ENCODE results near the gene FBXL4. TPM values are rescaled to one million over a fixed set of nuclear protein-coding genes. Genes with fewer than 3 reads are reported as not detected.

The FBXL4 gene
- polyA plus RNA-seq, 1 of the 3 experiments (the other 2 are of a cell fraction) = 8.1 TPM

GRCh38 chr6:98928688-98929087 lies 19.1 kb downstream of the FBXL4 start (continued):
- TF ChIP-seq RXRA (IDR thresholded peaks at IDR 0.05; ENCODE audit: borderline replicate concordance, low read depth) (no peak), MXI1 (IDR thresholded peaks at IDR 0.05; ENCODE audit: low read depth, low read length) (no peak), TCF12 (IDR thresholded peaks at IDR 0.05) (no peak), GABPA (IDR thresholded peaks at IDR 0.05; ENCODE audit: low read depth) (no peak)
- TF ChIP-seq, protein P1, sequence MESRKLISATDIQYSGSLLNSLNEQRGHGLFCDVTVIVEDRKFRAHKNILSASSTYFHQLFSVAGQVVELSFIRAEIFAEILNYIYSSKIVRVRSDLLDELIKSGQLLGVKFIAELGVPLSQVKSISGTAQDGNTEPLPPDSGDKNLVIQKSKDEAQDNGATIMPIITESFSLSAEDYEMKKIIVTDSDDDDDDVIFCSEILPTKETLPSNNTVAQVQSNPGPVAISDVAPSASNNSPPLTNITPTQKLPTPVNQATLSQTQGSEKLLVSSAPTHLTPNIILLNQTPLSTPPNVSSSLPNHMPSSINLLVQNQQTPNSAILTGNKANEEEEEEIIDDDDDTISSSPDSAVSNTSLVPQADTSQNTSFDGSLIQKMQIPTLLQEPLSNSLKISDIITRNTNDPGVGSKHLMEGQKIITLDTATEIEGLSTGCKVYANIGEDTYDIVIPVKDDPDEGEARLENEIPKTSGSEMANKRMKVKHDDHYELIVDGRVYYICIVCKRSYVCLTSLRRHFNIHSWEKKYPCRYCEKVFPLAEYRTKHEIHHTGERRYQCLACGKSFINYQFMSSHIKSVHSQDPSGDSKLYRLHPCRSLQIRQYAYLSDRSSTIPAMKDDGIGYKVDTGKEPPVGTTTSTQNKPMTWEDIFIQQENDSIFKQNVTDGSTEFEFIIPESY (IDR thresholded peaks at IDR 0.05; ENCODE audit: borderline replicate concordance, low read depth) = no peak
- TF ChIP-seq, protein P2, sequence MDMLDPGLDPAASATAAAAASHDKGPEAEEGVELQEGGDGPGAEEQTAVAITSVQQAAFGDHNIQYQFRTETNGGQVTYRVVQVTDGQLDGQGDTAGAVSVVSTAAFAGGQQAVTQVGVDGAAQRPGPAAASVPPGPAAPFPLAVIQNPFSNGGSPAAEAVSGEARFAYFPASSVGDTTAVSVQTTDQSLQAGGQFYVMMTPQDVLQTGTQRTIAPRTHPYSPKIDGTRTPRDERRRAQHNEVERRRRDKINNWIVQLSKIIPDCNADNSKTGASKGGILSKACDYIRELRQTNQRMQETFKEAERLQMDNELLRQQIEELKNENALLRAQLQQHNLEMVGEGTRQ (IDR thresholded peaks at IDR 0.05; ENCODE audit: borderline replicate concordance, low read depth, low read length) = no peak

DNA sequence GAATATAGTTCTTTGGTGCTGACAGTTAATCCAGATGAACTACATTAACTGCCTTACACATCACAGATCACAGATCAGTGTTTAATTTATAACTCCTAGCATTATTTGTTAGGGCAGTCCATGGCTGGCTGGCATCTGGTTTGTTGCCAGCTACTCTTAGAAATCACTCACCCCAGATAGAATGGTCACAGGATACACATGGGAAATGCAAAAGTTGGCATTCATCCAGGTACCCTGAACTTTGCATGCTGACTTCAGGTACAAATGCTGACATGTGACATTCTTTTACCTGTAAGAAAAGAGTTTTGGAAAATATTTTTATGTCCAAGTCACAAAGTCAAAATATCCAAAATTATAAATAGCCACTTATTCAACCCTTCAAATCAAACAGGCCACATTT lies 20.2 kb downstream of the FBXL4 start:
- Histone ChIP-seq H3K9me2 (no peaks in the 10 kb centered on the region), H3F3A (replicated peaks; ENCODE audit: insufficient read depth) (peaks cover 10% of the 10 kb centered on the region), H3K27me3 (ENCODE audit: insufficient read depth) (no peaks in the 10 kb centered on the region), H3K4me1 (ENCODE audit: control insufficient read depth in 1 of 2, insufficient read depth in 2 of 2, low read depth in 1 of 2, low read length in 1 of 2) (peaks cover 7 to 12% of the 10 kb centered on the region in 2 experiments; a peak in 3 of 4 replicates), H3K4me3 (ENCODE audit: low read depth in 2 of 2, low read length in 1 of 2) (no peak overlapping the region), H4K20me1 (ENCODE audit: insufficient read depth) (peaks cover 13% of the 10 kb centered on the region; the same call in 1 of the 2 replicates), H3K9me3 (no peaks in the 10 kb centered on the region), H2AFZ (ENCODE audit: low read depth) (no peak overlapping the region), H3K27ac (ENCODE audit: low read depth in 2 of 2, low read length in 1 of 2) (no peak overlapping the region), H3K4me2 (no peak overlapping the region), H3K9ac (no peak overlapping the region), H3K79me2 (ENCODE audit: insufficient read depth) (peaks cover 55% of the 10 kb centered on the region), H3K36me3 (replicated peaks in 1 of 2; ENCODE audit: control insufficient read depth in 1 of 2, insufficient read depth in 2 of 2, low read length in 1 of 2) (peaks cover 23 to 34% of the 10 kb centered on the region in 2 experiments)
- DNase-seq = peak; percentile 67
- TF ChIP-seq GATA2 (CRISPR knock-in tag; IDR thresholded peaks at IDR 0.05) = peak; percentile 45; the same call in 1 of the 2 replicates
- TF ChIP-seq SMC3 (IDR thresholded peaks at IDR 0.05; ENCODE audit: low read depth, low read length) = no peak
- peak in 1 of 2 experiments; percentile 67; a peak in 2 of 4 replicates for TF ChIP-seq EP300 (IDR thresholded peaks at IDR 0.05; ENCODE audit: borderline replicate concordance in 1 of 2, low read depth in 1 of 2, low read length in 1 of 2)
- TF ChIP-seq CHD2 (IDR thresholded peaks at IDR 0.05; ENCODE audit: low read length, partially characterized antibody) = peak; percentile 44
- ChIA-PET POLR2A (no interaction called here), CTCF (interaction anchor here (1.4 kb wide), 1 partner anchor 192 kb away, joined by 3 read pairs; no protein-coding TSS in a partner anchor)

DNA sequence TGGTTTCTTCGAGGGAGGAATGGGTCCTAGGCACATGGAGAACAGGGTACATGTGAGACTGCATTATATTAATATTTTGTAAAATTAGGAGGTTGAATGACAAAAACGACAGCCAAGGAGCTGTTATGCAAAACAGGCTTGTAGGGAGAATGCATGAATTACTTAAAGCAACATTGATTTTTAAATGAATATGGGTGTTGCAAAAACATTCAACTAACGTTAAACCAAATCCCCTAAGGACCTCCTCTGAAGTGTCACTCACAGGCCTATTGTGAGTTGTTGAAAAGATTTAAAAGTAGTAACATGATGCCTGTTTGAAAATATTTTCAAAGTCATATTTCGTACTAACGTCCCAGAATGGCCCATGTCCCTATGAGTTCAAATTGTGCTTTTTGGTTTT lies 21.9 kb downstream of the FBXL4 start:
- ChIA-PET POLR2A (no interaction called here), CTCF (interaction anchor here (1.8 kb wide), 1 partner anchor 193 kb away, joined by 8 read pairs; no protein-coding TSS in a partner anchor)
- DNase-seq = no peak
- 83% methylated on average over 5 of the region's 5 CpGs for WGBS (ENCODE audit: low lambda C conversion rate)
- Histone ChIP-seq H3K4me1 (ENCODE audit: control insufficient read depth in 1 of 2, insufficient read depth in 2 of 2, low read depth in 1 of 2, low read length in 1 of 2) (peaks cover 7 to 8% of the 10 kb centered on the region in 2 experiments; a peak in 3 of 4 replicates), H3F3A (replicated peaks; ENCODE audit: insufficient read depth) (peaks cover 10% of the 10 kb centered on the region), H3K4me2 (no peak overlapping the region), H3K4me3 (ENCODE audit: low read depth in 2 of 2, low read length in 1 of 2) (no peak overlapping the region), H3K9me3 (no peaks in the 10 kb centered on the region), H3K9me2 (no peaks in the 10 kb centered on the region), H3K27ac (ENCODE audit: low read depth in 2 of 2, low read length in 1 of 2) (no peak overlapping the region), H3K79me2 (ENCODE audit: insufficient read depth) (peaks cover 38% of the 10 kb centered on the region), H3K27me3 (ENCODE audit: insufficient read depth) (no peaks in the 10 kb centered on the region), H3K36me3 (replicated peaks in 1 of 2; ENCODE audit: control insufficient read depth in 1 of 2, insufficient read depth in 2 of 2, low read length in 1 of 2) (peaks cover 23 to 32% of the 10 kb centered on the region in 2 experiments), H4K20me1 (ENCODE audit: insufficient read depth) (peaks cover 13% of the 10 kb centered on the region; the same call in 1 of the 2 replicates), H2AFZ (ENCODE audit: low read depth) (no peak overlapping the region), H3K9ac (no peak overlapping the region)
- TF ChIP-seq CHD2 (IDR thresholded peaks at IDR 0.05; ENCODE audit: low read length, partially characterized antibody) (no peak), FOXJ3 (CRISPR knock-in tag; IDR thresholded peaks at IDR 0.05) (no peak), TCF12 (IDR thresholded peaks at IDR 0.05) (no peak), GATA2 (CRISPR knock-in tag; IDR thresholded peaks at IDR 0.05) (no peak), RFX5 (IDR thresholded peaks at IDR 0.05; ENCODE audit: low read length) (no peak), EZH2phosphoT487 (IDR thresholded peaks at IDR 0.05; ENCODE audit: borderline replicate concordance, low read depth) (no peak), JUND (IDR thresholded peaks at IDR 0.05) (no peak), IRF3 (IDR thresholded peaks at IDR 0.05; ENCODE audit: low read depth, low read length) (no peak), FOXM1 (IDR thresholded peaks at IDR 0.05; ENCODE audit: low read depth) (no peak), NRF1 (IDR thresholded peaks at IDR 0.05; ENCODE audit: low read depth, low read length) (no peak)
- TF ChIP-seq, protein P3, sequence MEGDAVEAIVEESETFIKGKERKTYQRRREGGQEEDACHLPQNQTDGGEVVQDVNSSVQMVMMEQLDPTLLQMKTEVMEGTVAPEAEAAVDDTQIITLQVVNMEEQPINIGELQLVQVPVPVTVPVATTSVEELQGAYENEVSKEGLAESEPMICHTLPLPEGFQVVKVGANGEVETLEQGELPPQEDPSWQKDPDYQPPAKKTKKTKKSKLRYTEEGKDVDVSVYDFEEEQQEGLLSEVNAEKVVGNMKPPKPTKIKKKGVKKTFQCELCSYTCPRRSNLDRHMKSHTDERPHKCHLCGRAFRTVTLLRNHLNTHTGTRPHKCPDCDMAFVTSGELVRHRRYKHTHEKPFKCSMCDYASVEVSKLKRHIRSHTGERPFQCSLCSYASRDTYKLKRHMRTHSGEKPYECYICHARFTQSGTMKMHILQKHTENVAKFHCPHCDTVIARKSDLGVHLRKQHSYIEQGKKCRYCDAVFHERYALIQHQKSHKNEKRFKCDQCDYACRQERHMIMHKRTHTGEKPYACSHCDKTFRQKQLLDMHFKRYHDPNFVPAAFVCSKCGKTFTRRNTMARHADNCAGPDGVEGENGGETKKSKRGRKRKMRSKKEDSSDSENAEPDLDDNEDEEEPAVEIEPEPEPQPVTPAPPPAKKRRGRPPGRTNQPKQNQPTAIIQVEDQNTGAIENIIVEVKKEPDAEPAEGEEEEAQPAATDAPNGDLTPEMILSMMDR (IDR thresholded peaks at IDR 0.05) = no peak
- TF ChIP-seq, protein P2 (IDR thresholded peaks at IDR 0.05; ENCODE audit: borderline replicate concordance, low read depth, low read length) = no peak
